SU-DHL-6 (cell line): Measurements from ENCODE around the gene ATF7.

Experiments
- H2AFZ ChIP-seq: fragments of 200-600 bp; sonication (generic); 2 replicates; pipeline ENCODE4 v1.6.1; 2014; ENCODE audit warnings: low read depth, mild to moderate bottlenecking, moderate library complexity, mixed read lengths, antibody characterized with exemption, low read length; ENCODE audit not compliant: severe bottlenecking
- H3F3A ChIP-seq: fragments of 200-600 bp; shearing (Covaris generic); 2 replicates; pipeline ENCODE4 v1.6.0; 2016; ENCODE audit warnings: antibody characterized with exemption, mild to moderate bottlenecking; ENCODE audit not compliant: insufficient read depth
- H3K27ac ChIP-seq: fragments of 200-600 bp; sonication (generic); 2 replicates; pipeline ENCODE4 v1.5.1; 2016; ENCODE audit warnings: low read depth, mild to moderate bottlenecking, low read length, moderate library complexity, mixed read lengths
- H3K27me3 ChIP-seq: fragments of 200-600 bp; sonication (generic), shearing (Covaris generic); 2 replicates; pipeline ENCODE4 v1.6.0; 2014; ENCODE audit warnings: mild to moderate bottlenecking, low read length
- H3K36me3 ChIP-seq: fragments of 200-600 bp; sonication (generic); 2 replicates; pipeline ENCODE4 v1.6.1; 2014; ENCODE audit warnings: mild to moderate bottlenecking, low read length, mixed read lengths
- H3K4me2 ChIP-seq: fragments of 300-600, 200-600 bp; shearing (Covaris generic), sonication (generic); 2 replicates; pipeline ENCODE4 v1.6.0; 2014; ENCODE audit warnings: low read length, low read depth, mild to moderate bottlenecking; ENCODE audit not compliant: poor library complexity, severe bottlenecking
- H3K4me3 ChIP-seq: fragments of 200-600 bp; sonication (generic); 2 replicates; pipeline ENCODE4 v1.5.1; 2014; ENCODE audit warnings: antibody characterized with exemption, low read length, mild to moderate bottlenecking, mixed read lengths; ENCODE audit not compliant: insufficient read depth, poor library complexity, severe bottlenecking
- H3K79me2 ChIP-seq: fragments of 200-600 bp; sonication (generic); 2 replicates; pipeline ENCODE4 v1.6.1; 2014; ENCODE audit warnings: mild to moderate bottlenecking, low read length, moderate library complexity; ENCODE audit not compliant: insufficient read depth
- H3K9ac ChIP-seq: fragments of 200-600 bp; sonication (generic); 2 replicates; pipeline ENCODE4 v1.7.0; 2014; ENCODE audit warnings: mild to moderate bottlenecking, low read length
- H3K9me2 ChIP-seq: fragments of 200-600 bp; sonication (generic); replicated peaks from 2 replicates; pipeline ENCODE4 v1.6.1; 2014; ENCODE audit warnings: low read length; ENCODE audit not compliant: insufficient read depth
- H3K9me3 ChIP-seq: fragments of 200-600 bp; sonication (generic); 2 replicates; pipeline ENCODE4 v1.6.1; 2014; ENCODE audit warnings: low read length, mixed read lengths; ENCODE audit not compliant: insufficient read depth
- H4K20me1 ChIP-seq: fragments of 200-600 bp; sonication (generic); 2 replicates; pipeline ENCODE4 v1.6.1; 2014; ENCODE audit warnings: low read depth, mild to moderate bottlenecking, antibody characterized with exemption, low read length, moderate library complexity, mixed read lengths
- EZH2phosphoT487 ChIP-seq: fragments of 200-600 bp; sonication (generic), shearing (Covaris generic); conservative IDR thresholded peaks from 2 replicates; pipeline ENCODE4 v1.6.1; 2018; ENCODE audit warnings: mild to moderate bottlenecking, antibody characterized with exemption, low read length, moderate library complexity, mixed read lengths
- TF ChIP-seq, protein P1 (sequence below): fragments of 200-600 bp; sonication (generic); IDR thresholded peaks from one replicate; pipeline ENCODE4 v1.5.1; 2017; ENCODE audit warnings: antibody characterized with exemption, mild to moderate bottlenecking, low read length, moderate library complexity; ENCODE audit not compliant: insufficient read depth, poor library complexity, severe bottlenecking

Gene ATF7

DNA sequence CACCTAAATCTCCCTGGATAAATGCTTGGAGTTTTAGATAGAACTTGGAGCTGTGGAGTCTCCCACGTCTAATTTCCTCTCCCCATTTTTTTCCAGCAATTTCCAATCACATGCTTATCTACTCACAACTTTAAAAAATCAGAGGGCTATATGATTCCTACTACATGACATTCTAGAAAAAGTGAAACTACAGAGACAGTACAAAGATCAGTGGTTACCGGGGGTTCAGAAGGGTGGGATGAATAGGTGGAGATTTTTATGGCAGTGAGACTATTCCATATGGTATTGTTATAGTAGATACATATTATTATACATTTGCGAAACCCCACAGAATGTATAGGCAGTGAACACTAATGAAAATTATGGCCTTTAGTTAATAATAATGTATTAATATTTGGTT lies 35.5 kb downstream of the ATF7 start:
- H3K4me3 ChIP-seq: no peak overlapping the region
- TF ChIP-seq, protein P1, sequence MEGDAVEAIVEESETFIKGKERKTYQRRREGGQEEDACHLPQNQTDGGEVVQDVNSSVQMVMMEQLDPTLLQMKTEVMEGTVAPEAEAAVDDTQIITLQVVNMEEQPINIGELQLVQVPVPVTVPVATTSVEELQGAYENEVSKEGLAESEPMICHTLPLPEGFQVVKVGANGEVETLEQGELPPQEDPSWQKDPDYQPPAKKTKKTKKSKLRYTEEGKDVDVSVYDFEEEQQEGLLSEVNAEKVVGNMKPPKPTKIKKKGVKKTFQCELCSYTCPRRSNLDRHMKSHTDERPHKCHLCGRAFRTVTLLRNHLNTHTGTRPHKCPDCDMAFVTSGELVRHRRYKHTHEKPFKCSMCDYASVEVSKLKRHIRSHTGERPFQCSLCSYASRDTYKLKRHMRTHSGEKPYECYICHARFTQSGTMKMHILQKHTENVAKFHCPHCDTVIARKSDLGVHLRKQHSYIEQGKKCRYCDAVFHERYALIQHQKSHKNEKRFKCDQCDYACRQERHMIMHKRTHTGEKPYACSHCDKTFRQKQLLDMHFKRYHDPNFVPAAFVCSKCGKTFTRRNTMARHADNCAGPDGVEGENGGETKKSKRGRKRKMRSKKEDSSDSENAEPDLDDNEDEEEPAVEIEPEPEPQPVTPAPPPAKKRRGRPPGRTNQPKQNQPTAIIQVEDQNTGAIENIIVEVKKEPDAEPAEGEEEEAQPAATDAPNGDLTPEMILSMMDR: no peak
- TF ChIP-seq EZH2phosphoT487: no peak
- no peak overlapping the region for H3K27ac ChIP-seq
- H3K4me2 ChIP-seq: no peak overlapping the region
- H3K36me3 ChIP-seq: no peaks in the 10 kb centered on the region
- no peaks in the 10 kb centered on the region for H3K9me3 ChIP-seq
- H3K27me3 ChIP-seq: no peaks in the 10 kb centered on the region
- H3K79me2 ChIP-seq: 0 out of 2 replicates have a peak, but pooled peaks cover 5% of the 10 kb centered on the region
- H4K20me1 ChIP-seq: no peaks in the 10 kb centered on the region
- no peak overlapping the region for H2AFZ ChIP-seq
- no peak overlapping the region for H3K9ac ChIP-seq
- no peaks in the 10 kb centered on the region for H3K9me2 ChIP-seq
- no peaks in the 10 kb centered on the region for H3F3A ChIP-seq

DNA sequence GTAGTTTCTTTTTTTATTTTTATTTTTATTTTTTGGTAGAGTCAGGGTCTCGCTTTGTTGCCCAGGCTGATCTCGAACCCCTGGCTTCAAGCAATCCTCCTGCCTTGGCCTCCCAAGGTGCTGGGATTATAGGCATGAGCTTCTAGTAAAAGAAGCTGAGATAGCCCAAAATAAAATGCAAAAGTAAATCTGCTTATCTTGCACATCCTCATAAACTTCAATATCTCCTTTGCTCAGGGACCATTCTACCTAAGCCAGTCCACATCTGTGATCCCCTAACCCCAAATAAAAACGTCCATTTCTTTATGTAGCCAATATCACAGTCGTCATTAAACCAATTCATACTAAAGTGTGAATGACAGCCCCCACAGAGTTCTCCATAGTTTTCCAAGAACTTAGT lies 36.3 kb downstream of the ATF7 start:
- Histone ChIP-seq H3K4me3 (no peak overlapping the region), H3F3A (no peaks in the 10 kb centered on the region), H3K36me3 (no peaks in the 10 kb centered on the region), H3K9me2 (no peaks in the 10 kb centered on the region), H3K4me2 (no peak overlapping the region), H4K20me1 (no peaks in the 10 kb centered on the region), H3K79me2 (0 out of 2 replicates have a peak, but pooled peaks cover 5% of the 10 kb centered on the region), H3K27ac (no peak overlapping the region), H3K9me3 (no peaks in the 10 kb centered on the region), H2AFZ (no peak overlapping the region), H3K9ac (no peak overlapping the region), H3K27me3 (no peaks in the 10 kb centered on the region)
- TF ChIP-seq, protein P1: no peak
- TF ChIP-seq EZH2phosphoT487: no peak

DNA sequence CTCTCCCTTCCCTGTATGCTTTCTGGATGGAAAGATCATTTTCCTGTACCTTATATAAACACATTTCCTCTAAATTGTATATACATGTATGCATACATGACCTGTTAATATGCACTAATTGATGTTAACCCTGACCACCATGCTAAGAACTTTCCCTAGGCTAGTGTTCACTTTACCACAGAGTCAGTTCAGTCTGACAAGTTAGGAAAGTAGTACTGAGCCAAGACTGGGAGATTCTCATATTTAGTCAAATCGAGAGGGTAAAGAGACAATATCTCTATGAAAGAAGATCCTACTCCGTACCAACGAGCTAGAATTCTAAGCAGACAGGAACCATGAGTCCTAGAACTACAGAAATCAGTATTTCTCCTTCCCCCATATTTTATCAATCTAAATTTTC lies 36.8 kb downstream of the ATF7 start:
- no peak overlapping the region for H2AFZ ChIP-seq
- H4K20me1 ChIP-seq: no peaks in the 10 kb centered on the region
- no peaks in the 10 kb centered on the region for H3K9me3 ChIP-seq
- no peak for TF ChIP-seq EZH2phosphoT487
- TF ChIP-seq, protein P1: no peak
- 0 out of 2 replicates have a peak, but pooled peaks cover 5% of the 10 kb centered on the region for H3K79me2 ChIP-seq
- no peak overlapping the region for H3K4me2 ChIP-seq
- H3K9me2 ChIP-seq: no peaks in the 10 kb centered on the region
- H3K27me3 ChIP-seq: no peaks in the 10 kb centered on the region
- no peaks in the 10 kb centered on the region for H3K36me3 ChIP-seq
- H3F3A ChIP-seq: no peaks in the 10 kb centered on the region
- no peak overlapping the region for H3K27ac ChIP-seq
- H3K9ac ChIP-seq: no peak overlapping the region
- no peak overlapping the region for H3K4me3 ChIP-seq

DNA sequence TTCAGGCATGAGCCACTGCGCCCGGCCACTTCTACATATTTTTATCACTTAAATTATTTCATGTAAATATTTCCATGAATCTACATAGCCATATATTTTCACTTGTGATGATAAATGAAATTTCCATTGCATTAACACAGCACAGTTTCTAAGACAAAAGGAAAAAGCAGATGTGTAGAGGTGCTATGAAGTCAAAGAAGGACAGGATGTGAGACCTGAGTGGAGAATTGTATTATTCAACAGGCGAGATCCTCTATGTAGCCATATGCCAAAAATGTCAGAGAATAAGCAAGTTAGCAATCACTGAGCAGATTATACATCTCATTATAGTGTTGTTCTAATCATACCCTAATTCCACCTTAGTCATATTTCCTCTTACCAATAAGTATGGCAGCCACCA lies 38.1 kb downstream of the ATF7 start:
- Histone ChIP-seq H3K4me2 (no peak overlapping the region), H3K9me3 (no peaks in the 10 kb centered on the region), H2AFZ (no peak overlapping the region), H3K27me3 (no peaks in the 10 kb centered on the region), H3K79me2 (0 out of 2 replicates have a peak, but pooled peaks cover 8% of the 10 kb centered on the region), H3K4me3 (no peak overlapping the region), H3K9ac (no peak overlapping the region), H3F3A (no peaks in the 10 kb centered on the region), H3K27ac (no peak overlapping the region), H3K36me3 (no peaks in the 10 kb centered on the region), H3K9me2 (no peaks in the 10 kb centered on the region), H4K20me1 (no peaks in the 10 kb centered on the region)
- TF ChIP-seq EZH2phosphoT487: no peak
- TF ChIP-seq, protein P1: no peak
